ENCODE results near the gene DEGS1. TPM values are rescaled to one million over a fixed set of nuclear protein-coding genes. Genes with fewer than 3 reads are reported as not detected.

Gene DEGS1
- total and polyA plus RNA-seq, 2 of the 4 experiments (the other 2 are of a cell fraction) = 54.8 to 109 TPM

GRCh38 chr1:224217655-224218623 is 34.9 kb downstream of the DEGS1 start:
- Histone ChIP-seq H3K4ac (ENCODE audit: low read depth, low read length) (no peak overlapping the region), H3K56ac (ENCODE audit: extremely low read depth, insufficient read depth, low read length) (no peak overlapping the region), H2BK5ac (ENCODE audit: low read depth, low read length, poor library complexity, severe bottlenecking) (no peak overlapping the region), H2BK120ac (ENCODE audit: low read depth, low read length) (no peak overlapping the region), H2BK15ac (ENCODE audit: low read depth, low read length) (no peak overlapping the region), H3K9me1 (ENCODE audit: insufficient read depth, low read length) (no peaks in the 10 kb centered on the region), H3K4me2 (ENCODE audit: low read depth, low read length) (no peak overlapping the region), H4K5ac (ENCODE audit: low read depth, low read length) (no peak overlapping the region), H2AK9ac (replicated peaks; ENCODE audit: low read depth, low read length, poor library complexity) (no peak overlapping the region), H4K8ac (ENCODE audit: low read depth in 2 of 2, low read length in 2 of 2) (no peak overlapping the region), H3K14ac (replicated peaks; ENCODE audit: low read depth, low read length) (no peak overlapping the region), H2AK5ac (ENCODE audit: low read depth, low read length) (no peak overlapping the region), H3K79me1 (ENCODE audit: low read depth in 1 of 2, low read length in 2 of 2) (no peaks in the 10 kb centered on the region), H4K20me1 (ENCODE audit: insufficient read depth, low read length) (no peaks in the 10 kb centered on the region), H3K18ac (ENCODE audit: low read depth, low read length) (no peak overlapping the region), H3K9me3 (ENCODE audit: control insufficient read depth, insufficient read depth, low read length) (no peaks in the 10 kb centered on the region), H3K23ac (ENCODE audit: low read depth, low read length) (no peak overlapping the region), H3K36me3 (ENCODE audit: control insufficient read depth, insufficient read depth, low read length) (no peaks in the 10 kb centered on the region), H3K4me3 (ENCODE audit: insufficient read depth, low read depth, low read length) (no peak overlapping the region), H4K91ac (ENCODE audit: insufficient read depth, low read depth, low read length) (no peak overlapping the region), H3K27me3 (ENCODE audit: control insufficient read depth, insufficient read depth, low read length) (no peaks in the 10 kb centered on the region), H2AFZ (replicated peaks; ENCODE audit: low read length, poor library complexity) (no peak overlapping the region), H3K4me1 (ENCODE audit: control insufficient read depth, insufficient read depth, low read length) (no peaks in the 10 kb centered on the region), H3K9ac (ENCODE audit: low read depth, low read length) (no peak overlapping the region), H2BK20ac (ENCODE audit: low read depth, low read length) (no peak overlapping the region), H3K27ac (ENCODE audit: insufficient read depth, low read length) (no peak overlapping the region)
- ChIA-PET CTCF (interaction anchor here (0.5 to 0.6 kb wide), 2 partner anchors 46 to 150 kb away, joined by 3 read pairs; no protein-coding TSS in a partner anchor), POLR2A (ENCODE audit: unreplicated experiment) (no interaction called here)
- intact Hi-C loops (cut with micrococcal nuclease) = loop anchor here (2.0 kb wide), 1 partner anchor 35 kb away; the partner anchor contains the start of gene DEGS1
- DNase-seq (no peak), ATAC-seq (ENCODE audit: low read depth) (peak; percentile 48; the same call in 1 of the 2 replicates)
- in situ Hi-C loops (cut with MboI; ENCODE audit: low sequenced_read_pairs) = no loop called here
- no CpG with 5 or more reads among the region's 11 CpGs for WGBS, 2 experiments (ENCODE audit: extremely low coverage in 2 of 2, insufficient read length in 1 of 2)
- dilution Hi-C loops (cut with HindIII; ENCODE audit: low sequenced_read_pairs, unreplicated experiment) = no loop called here
- no TSS peak for BruUV-seq (replicated peaks)
- TF ChIP-seq SMC3 (IDR thresholded peaks at IDR 0.05; ENCODE audit: low read depth, low read length) = no peak
- TF ChIP-seq BHLHE40 (IDR thresholded peaks at IDR 0.05; ENCODE audit: low read depth, low read length) = no peak
- TF ChIP-seq RFX5 (IDR thresholded peaks at IDR 0.05; ENCODE audit: low read depth, low read length) = no peak
- no peak for TF ChIP-seq CEBPB (IDR thresholded peaks at IDR 0.05; ENCODE audit: low read depth, low read length)
- TF ChIP-seq MAFK (IDR thresholded peaks at IDR 0.05; ENCODE audit: low read depth, low read length) = no peak
- TF ChIP-seq RAD21 (IDR thresholded peaks at IDR 0.05; ENCODE audit: low read length) = no peak
- no peak for TF ChIP-seq CHD1 (IDR thresholded peaks at IDR 0.05; ENCODE audit: low read depth, low read length)
- TF ChIP-seq RCOR1 (IDR thresholded peaks at IDR 0.05; ENCODE audit: insufficient replicate concordance, low read length) = no peak
- no peak for TF ChIP-seq ELK1 (IDR thresholded peaks at IDR 0.05; ENCODE audit: borderline replicate concordance, low read depth, low read length)
- no peak for TF ChIP-seq MAZ (IDR thresholded peaks at IDR 0.05; ENCODE audit: borderline replicate concordance, low read depth, low read length)
- no peak for TF ChIP-seq USF2 (IDR thresholded peaks at IDR 0.05; ENCODE audit: low read depth, low read length)
- TF ChIP-seq POLR2A (IDR thresholded peaks at IDR 0.05; ENCODE audit: low read depth, low read length) = no peak
- no peak for TF ChIP-seq CTCF (conservative IDR thresholded peaks at IDR 0.05; ENCODE audit: low read depth, low read length)
- TF ChIP-seq NFE2L2 (IDR thresholded peaks at IDR 0.05; ENCODE audit: low read depth, low read length) = no peak

Data from IMR-90 (cell line).